Raji (cell line): ENCODE data around the gene GTF3C4.

ENCODE experiments used
- POLR2A ChIP-seq: IDR thresholded peaks from 2 replicates; pipeline ENCODE4 v1.6.1; 2011; ENCODE audit warnings: low read depth, low read length, control low read depth; ENCODE audit not compliant: insufficient read depth

The GTF3C4 gene, protein sequence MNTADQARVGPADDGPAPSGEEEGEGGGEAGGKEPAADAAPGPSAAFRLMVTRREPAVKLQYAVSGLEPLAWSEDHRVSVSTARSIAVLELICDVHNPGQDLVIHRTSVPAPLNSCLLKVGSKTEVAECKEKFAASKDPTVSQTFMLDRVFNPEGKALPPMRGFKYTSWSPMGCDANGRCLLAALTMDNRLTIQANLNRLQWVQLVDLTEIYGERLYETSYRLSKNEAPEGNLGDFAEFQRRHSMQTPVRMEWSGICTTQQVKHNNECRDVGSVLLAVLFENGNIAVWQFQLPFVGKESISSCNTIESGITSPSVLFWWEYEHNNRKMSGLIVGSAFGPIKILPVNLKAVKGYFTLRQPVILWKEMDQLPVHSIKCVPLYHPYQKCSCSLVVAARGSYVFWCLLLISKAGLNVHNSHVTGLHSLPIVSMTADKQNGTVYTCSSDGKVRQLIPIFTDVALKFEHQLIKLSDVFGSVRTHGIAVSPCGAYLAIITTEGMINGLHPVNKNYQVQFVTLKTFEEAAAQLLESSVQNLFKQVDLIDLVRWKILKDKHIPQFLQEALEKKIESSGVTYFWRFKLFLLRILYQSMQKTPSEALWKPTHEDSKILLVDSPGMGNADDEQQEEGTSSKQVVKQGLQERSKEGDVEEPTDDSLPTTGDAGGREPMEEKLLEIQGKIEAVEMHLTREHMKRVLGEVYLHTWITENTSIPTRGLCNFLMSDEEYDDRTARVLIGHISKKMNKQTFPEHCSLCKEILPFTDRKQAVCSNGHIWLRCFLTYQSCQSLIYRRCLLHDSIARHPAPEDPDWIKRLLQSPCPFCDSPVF

DNA sequence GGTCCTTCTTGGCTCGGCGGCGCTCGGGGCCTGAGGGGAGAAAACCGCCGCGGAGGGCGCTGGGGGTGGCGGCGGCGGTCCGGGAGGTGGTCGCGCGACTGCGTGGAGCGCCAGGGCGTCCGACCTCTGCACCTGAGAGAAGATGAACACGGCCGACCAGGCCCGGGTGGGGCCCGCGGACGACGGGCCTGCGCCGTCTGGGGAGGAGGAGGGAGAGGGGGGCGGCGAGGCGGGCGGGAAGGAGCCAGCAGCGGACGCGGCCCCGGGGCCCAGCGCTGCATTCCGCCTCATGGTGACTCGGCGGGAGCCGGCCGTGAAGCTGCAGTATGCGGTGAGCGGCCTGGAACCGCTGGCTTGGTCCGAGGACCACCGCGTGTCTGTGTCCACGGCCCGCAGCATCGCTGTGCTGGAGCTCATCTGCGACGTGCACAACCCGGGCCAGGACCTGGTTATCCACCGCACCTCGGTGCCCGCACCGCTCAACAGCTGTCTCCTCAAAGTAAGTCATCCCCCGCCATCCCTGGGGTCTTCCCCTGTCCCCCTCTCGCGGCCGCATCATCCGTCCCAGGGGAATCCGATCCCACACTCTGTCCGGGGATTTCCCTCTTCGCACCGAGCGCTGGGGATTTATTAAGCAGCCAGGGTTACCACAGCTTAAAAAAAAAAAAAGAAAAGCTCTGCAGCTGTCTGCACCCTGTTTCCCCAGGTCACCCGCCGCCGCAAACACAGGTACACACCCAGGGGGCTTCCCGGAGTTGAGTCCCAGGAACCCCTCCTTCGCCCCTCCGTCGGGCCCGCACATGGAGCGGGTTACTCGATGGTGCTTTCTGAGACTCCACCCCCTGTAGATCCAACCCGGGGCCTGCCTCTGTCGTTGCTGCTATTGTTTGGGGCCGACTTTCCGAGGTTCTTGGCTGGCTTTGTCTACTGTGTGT, at the start of gene GTF3C4:
Gene GTF3C4 (plus strand): TSS at position 8 of the 935 bp plus-strand sequence. CDS start 135 bp downstream, at position 143.
- no peak; the same call in 1 of the 2 replicates for TF ChIP-seq POLR2A

DNA sequence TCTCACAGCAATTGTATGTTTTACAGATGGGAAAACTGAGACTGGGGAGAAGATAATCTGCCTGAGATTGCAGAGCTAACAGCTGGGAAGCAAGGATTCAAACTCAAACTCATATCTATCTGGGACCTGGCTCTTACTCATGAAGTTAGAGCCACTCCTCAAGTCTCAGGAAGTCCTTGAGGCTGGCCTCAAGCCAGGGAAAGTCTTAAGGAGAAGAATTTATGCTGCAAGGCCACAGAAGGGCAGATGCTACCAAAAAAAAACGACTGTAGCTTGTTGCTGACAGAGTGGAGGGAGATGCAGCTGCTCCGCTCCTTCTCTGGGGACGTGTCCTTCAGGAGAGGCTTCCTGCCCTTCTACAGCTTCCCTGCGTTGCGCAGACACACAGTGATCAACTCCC, 48.1 kb upstream of the GTF3C4 start:
- TF ChIP-seq POLR2A, result no peak

DNA sequence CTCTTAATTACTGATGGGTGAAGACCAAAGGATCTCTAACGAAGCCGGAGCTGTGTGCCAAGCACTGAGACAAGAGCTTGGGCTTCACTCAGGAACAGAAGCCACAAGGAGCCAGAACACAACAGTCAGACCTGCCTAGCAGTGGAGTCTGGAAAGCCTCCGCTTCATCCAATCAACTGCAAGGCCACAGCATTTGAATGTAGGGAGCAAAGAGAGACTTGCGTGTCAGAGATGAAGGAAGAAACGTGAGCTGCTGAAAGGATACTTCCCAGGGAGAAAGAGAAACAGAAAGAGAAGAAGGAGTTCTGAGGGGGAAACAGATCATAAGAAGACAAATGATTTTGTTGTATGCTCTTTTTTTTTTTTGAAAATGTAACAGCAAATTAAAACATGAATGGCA, 44.0 kb upstream of the GTF3C4 start:
- TF ChIP-seq POLR2A, result no peak

DNA sequence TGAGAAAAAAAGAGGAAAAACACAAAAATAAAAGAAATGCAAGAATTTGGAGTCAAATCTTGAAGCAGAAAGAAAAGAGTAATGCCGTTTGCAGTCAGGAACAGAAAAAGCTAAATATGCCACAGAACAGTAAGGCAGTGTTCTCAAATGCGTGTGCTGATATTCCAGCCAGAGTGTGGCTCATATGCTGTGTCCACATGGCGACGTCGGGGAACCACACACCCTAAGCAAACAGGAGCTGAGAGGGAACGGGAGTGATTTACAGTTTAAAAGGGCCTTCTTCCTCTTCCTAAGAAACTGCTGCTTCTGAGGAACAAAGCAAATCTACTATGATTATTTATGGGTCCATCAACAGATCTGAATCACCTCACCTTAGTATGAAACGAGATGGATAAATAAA, 43.2 kb upstream of the GTF3C4 start:
- TF ChIP-seq POLR2A, result no peak

DNA sequence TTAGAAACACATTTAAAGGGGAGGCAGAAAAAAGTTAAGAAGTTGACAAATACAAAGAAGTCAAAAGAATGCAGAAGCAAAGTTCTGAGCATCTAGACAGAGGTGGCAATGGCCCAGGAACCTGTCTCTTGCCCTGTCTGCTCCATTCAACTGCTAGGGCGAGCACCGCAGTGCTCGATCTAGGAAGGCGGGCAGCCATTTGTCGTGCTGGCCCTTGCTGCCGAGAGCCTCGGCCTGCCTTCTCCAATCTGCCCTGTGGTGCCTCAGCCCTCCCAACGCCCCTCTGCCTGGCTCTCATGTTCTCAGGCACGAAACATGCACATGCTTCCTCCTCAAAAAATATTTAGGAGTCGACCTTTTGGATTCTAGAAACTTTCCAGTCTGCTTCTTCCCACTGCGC, 42.7 kb upstream of the GTF3C4 start:
- no peak for TF ChIP-seq POLR2A

DNA sequence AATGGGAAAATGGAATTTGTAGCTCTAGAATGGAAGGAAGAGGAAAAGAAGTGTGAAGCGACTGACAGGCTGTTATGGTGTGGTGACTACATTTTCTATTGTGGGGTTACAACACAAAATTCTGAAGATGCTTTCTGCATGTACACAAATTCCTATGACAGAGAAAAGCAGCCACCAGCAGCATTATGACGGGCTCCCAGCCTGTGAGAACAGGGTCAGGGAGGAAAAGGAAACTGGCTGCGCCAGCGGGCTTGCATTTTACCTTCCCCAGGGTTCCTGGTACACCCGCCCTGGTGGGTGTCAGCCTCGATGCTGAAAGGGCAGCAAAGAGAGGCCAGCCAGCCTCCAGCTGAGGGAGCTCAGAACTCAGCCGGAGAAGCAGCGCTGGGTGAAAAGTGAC, 41.5 kb upstream of the GTF3C4 start:
- TF ChIP-seq POLR2A, result no peak

DNA sequence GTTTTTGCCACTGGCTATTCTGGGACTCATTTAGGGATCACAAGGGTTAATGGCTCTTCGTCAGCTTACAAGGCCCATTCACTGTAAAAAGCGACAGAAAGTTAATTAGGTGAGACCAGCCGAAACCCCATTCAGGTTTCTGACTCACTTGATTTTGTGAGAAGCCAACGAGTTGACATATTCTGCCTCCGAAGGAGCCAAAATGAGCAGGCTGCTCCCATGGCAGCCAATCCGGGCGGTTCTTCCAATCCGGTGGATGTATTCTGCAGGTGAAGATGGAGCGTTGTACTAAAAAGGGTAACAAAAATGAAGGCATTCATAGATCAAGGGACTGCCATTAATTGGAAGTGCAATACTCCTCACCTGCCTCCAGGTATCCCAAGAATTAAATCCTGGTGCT, 40.1 kb upstream of the GTF3C4 start:
- TF ChIP-seq POLR2A, result no peak

DNA sequence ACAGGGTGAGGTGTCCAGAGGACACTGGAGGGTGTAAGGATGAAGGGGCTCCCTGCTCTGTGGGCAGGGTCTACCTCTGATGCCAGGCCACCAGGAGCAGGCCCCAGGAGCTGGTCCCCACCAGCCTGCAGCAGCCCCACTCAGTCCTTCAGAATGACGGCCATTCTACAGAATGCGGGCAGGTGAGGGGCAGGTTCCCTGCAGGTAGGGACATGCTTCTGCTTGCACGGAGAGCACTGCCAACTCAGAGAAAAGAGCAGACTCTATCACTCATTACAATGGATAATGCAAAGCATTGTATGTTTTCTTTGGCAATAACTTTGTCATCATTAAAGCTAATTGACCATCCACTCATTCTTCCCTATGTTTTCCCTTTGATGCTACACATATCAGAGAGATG, 39.5 kb upstream of the GTF3C4 start:
- no peak for TF ChIP-seq POLR2A

DNA sequence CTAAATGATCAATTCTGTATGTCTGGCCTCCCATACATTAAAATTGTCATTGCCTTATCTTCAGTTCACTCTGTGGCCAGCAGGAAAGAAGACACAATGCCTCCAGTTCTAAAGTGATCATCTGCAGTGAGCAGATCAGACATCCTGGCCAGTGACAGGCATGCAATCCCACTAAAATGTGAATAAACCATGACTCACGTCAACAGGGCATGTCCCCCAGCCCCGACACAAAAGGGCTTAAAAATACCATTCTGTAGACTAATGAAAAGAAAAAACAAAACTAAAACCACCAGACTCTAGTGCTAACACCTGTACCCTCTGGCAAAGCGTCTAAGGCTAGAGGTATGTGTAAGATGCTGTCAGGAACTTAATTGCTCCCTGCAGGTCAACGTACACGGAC, 39.0 kb upstream of the GTF3C4 start:
- no peak for TF ChIP-seq POLR2A

DNA sequence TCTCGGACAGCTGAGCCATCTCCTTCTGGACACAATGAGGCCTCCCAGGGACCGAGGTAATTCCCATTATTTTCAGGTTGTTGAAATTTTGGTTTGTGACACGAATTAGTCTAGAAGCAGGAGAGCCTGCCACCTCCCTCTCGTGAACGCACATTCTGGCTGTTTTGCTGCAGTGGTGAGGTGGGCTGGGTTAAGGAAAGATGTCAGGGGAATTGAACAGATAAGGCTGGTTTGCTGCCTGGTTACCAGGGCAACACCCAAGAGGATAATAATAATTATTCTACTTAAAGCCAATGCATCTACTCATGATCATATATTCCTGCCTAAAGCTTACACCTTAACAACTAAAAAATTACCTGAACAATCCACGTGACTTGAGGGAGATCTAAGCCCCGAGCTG, 38.6 kb upstream of the GTF3C4 start:
- TF ChIP-seq POLR2A, result no peak

DNA sequence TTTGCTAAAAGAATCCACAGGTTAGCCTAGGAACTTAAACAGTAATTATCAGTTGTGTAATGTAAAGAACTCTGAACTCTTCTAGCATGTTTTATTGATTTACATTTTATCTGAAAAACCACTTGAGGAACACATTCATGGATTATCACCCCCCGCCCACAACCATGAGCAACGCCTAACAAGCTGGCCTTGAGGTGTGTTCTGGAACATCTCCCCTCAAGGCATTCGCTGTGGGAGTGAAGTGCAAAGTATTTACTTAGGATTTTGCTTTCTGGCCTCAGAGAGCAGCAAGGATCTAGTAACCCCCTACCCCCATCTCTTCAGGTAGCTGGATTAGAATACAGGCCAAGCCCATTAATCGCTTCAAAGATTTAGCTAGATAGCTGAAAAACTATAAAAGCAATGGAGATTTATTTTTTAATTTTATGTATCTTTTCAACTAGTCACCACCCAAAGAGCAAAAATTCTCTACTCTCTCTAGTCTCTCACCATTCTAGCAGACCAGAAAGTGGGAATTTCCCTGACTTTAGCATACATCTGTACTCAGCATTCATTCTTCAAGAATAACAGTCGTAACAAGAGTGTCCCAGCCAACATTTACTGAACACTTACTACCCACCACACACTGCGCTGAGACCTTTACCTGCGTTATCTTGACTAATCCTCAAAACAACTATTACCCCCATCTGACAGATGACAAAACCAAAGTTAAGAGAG, 37.7 kb upstream of the GTF3C4 start:
- TF ChIP-seq POLR2A, result no peak

DNA sequence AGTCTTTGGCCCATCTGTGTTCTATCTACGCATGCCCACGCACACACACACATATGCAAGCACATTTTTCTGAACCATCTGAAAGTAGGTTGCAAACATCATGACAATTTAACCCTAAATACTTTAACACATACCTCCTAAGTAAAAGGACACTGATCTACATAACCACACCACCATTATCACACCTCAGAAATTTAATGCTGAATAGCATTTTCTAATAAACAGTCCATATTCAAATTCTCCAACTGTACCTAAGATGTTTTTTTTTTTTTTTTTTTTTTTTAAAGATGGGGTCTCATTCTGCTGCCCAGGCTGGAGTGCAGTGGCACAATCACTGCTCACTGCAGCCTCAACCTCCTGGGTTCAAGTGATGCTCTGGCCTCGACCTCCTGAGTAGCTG, 35.9 kb upstream of the GTF3C4 start:
- no peak for TF ChIP-seq POLR2A

DNA sequence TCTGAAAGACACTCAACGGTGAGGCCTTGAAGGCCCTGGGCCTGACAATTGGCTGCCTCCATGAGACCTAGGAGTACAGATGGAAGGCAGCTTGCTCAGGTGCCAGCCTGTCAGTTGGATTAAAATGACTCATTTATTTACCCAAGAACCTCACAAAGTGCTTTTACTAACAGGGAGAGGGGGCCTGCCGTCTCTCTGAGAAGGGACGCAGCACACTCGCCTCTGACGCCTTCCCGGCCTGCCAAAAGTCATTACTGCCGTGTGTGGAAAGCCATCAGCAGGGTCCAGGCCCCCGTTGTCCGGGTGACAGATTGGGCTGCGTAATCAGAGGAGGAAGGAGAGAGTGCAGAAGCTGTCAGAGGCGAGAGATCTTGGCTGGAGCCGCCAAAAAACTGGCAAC, 32.9 kb upstream of the GTF3C4 start:
- no peak for TF ChIP-seq POLR2A

DNA sequence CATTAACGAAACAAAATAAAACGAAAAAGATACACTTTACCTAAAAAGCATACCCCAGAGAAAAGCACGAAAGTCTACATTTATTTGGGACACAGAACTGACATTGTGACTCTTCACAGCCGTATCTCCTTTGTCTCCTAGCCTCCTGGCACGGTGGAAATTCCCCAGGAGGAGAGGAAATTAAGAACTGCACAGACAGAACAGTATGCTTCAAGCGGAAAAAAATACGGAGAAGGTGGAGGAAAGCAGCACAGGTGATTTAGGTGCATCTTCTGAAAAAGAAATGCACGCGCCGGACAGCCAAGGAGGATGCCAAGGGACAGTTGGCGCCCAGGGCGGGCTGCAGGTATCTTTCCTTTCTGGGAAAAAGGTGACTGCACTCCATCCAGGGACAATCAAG, 32.5 kb upstream of the GTF3C4 start:
- no peak for TF ChIP-seq POLR2A
